SK-N-SH (cell line): ENCODE results near the gene XRCC6. TPM values are rescaled to one million over a fixed set of nuclear protein-coding genes. Genes with fewer than 3 reads are reported as not detected.

Experiments used
- CTCF ChIA-PET: fragments of 300-600, 350-600 bp; formaldehyde crosslinking; extraction: SDS; loops from one replicate; lab custom pipeline; 2021; lab: Yijun Ruan, JAX
- POLR2A ChIA-PET: fragments of 350-600 bp; sonication (Branson Sonifier 250); formaldehyde crosslinking; extraction: SDS; loops from one replicate; lab custom pipeline; 2020; ENCODE audit warnings: antibody characterized with exemption, inconsistent platforms; lab: Yijun Ruan, JAX
- DNase-seq: peaks from one replicate; pipeline ENCODE4 v3.0.0; 2012
- H2AFZ ChIP-seq: fragments of 200-600 bp; sonication (generic); 2 replicates; pipeline ENCODE4 v1.8.1; 2016; ENCODE audit warnings: antibody characterized with exemption, mild to moderate bottlenecking, low read depth
- H3F3A ChIP-seq: fragments of 200-600 bp; sonication (generic); replicated peaks from 2 replicates; pipeline ENCODE3; 2016; ENCODE audit warnings: antibody characterized with exemption, mild to moderate bottlenecking; ENCODE audit not compliant: insufficient read depth
- H3K27ac ChIP-seq, 2 experiments: fragments of 200-500 bp in 1 of 2; fragments of 200-600 bp in 1 of 2; sonication (Bioruptor generic) in 1 of 2; sonication (generic), shearing (Covaris generic) in 1 of 2; 2 replicates each; pipeline versions ENCODE4 v1.5.1 to v1.6.1; 2014 to 2016; ENCODE audit warnings: low read depth in 2 of 2, inconsistent platforms in 1 of 2, low read length in 1 of 2, mild to moderate bottlenecking in 1 of 2, mixed read lengths in 1 of 2
- H3K27me3 ChIP-seq: fragments of 200-600 bp; sonication (generic), shearing (Covaris generic); 2 replicates; pipeline ENCODE4 v1.6.1; 2016; ENCODE audit warnings: mixed run types; ENCODE audit not compliant: insufficient read depth
- H3K36me3 ChIP-seq, 2 experiments: fragments of 200-500 bp in 1 of 2; fragments of 200-600 bp in 1 of 2; sonication (Bioruptor generic) in 1 of 2; sonication (generic) in 1 of 2; replicated peaks in 1 of 2; 2 replicates each; pipeline versions ENCODE3 to v1.5.1; 2014 to 2016; ENCODE audit warnings: low read length in 1 of 2, mild to moderate bottlenecking in 1 of 2; ENCODE audit not compliant: insufficient read depth in 2 of 2, control insufficient read depth in 1 of 2
- H3K4me1 ChIP-seq, 2 experiments: fragments of 200-500 bp in 1 of 2; fragments of 200-600 bp in 1 of 2; sonication (Bioruptor generic) in 1 of 2; sonication (generic), shearing (Covaris generic) in 1 of 2; 2 replicates each; pipeline versions ENCODE4 v1.5.1 to v1.6.1; 2014 to 2016; ENCODE audit warnings: low read depth in 1 of 2, low read length in 1 of 2, mixed run types in 1 of 2; ENCODE audit not compliant: insufficient read depth in 2 of 2, control insufficient read depth in 1 of 2
- H3K4me2 ChIP-seq: fragments of 200-600 bp; sonication (generic), shearing (Covaris generic); 2 replicates; pipeline ENCODE4 v1.6.1; 2017; ENCODE audit warnings: mixed run types
- H3K4me3 ChIP-seq, 2 experiments: fragments of 200-500 bp in 1 of 2; fragments of 200-600 bp in 1 of 2; sonication (Bioruptor generic) in 1 of 2; sonication (generic), shearing (Covaris generic) in 1 of 2; 2 replicates each; pipeline versions ENCODE4 v1.5.1 to v1.8.1; 2014 to 2016; ENCODE audit warnings: low read depth in 2 of 2, inconsistent platforms in 1 of 2, low read length in 1 of 2, mild to moderate bottlenecking in 1 of 2, mixed read lengths in 1 of 2, moderate library complexity in 1 of 2
- H3K79me2 ChIP-seq: fragments of 200-600 bp; sonication (generic); 2 replicates; pipeline ENCODE4 v1.8.1; 2017; ENCODE audit warnings: mild to moderate bottlenecking; ENCODE audit not compliant: insufficient read depth
- H3K9ac ChIP-seq: fragments of 200-600 bp; sonication (generic); 2 replicates; pipeline ENCODE4 v1.6.1; 2017; ENCODE audit warnings: mixed run types
- H3K9me2 ChIP-seq: fragments of 200-600 bp; sonication (generic); 2 replicates; pipeline ENCODE4 v1.6.1; 2017; ENCODE audit warnings: mixed run types
- H3K9me3 ChIP-seq: fragments of 200-600 bp; sonication (generic); 2 replicates; pipeline ENCODE4 v1.6.1; 2017; ENCODE audit warnings: mixed run types, mild to moderate bottlenecking, moderate library complexity
- H4K20me1 ChIP-seq: fragments of 200-600 bp; sonication (generic); 2 replicates; pipeline ENCODE4 v1.6.1; 2017; ENCODE audit warnings: mild to moderate bottlenecking, mixed run types; ENCODE audit not compliant: insufficient read depth
- FOXM1 ChIP-seq: IDR thresholded peaks from 2 replicates; pipeline ENCODE4 v1.4.0; 2012; ENCODE audit warnings: low read depth, mild to moderate bottlenecking
- MXI1 ChIP-seq: IDR thresholded peaks from 2 replicates; pipeline ENCODE4 v1.6.1; 2012; ENCODE audit warnings: mild to moderate bottlenecking, low read depth, low read length, improper control_type of control experiment
- POLR2AphosphoS5 ChIP-seq: IDR thresholded peaks from 2 replicates; pipeline ENCODE4 v1.6.1; 2012; ENCODE audit warnings: low read depth, low read length
- RAD21 ChIP-seq: IDR thresholded peaks from 2 replicates; pipeline ENCODE4 v1.6.1; 2012; ENCODE audit warnings: mild to moderate bottlenecking, low read length
- RFX5 ChIP-seq: IDR thresholded peaks from 2 replicates; pipeline ENCODE4 v1.6.1; 2012; ENCODE audit warnings: mild to moderate bottlenecking, improper control_type of control experiment, low read length
- RXRA ChIP-seq: IDR thresholded peaks from 2 replicates; pipeline ENCODE4 v1.4.0; 2012; ENCODE audit warnings: low read depth, mild to moderate bottlenecking, borderline replicate concordance
- SIN3A ChIP-seq: IDR thresholded peaks from 2 replicates; pipeline ENCODE4 v1.6.1; 2012; ENCODE audit warnings: low read depth, mild to moderate bottlenecking, low read length, moderate library complexity, borderline replicate concordance
- TAF1 ChIP-seq: IDR thresholded peaks from 2 replicates; pipeline ENCODE4 v1.6.1; 2012; ENCODE audit warnings: low read depth, mild to moderate bottlenecking, low read length, moderate library complexity, borderline replicate concordance
- TEAD4 ChIP-seq: IDR thresholded peaks from 2 replicates; pipeline ENCODE4 v1.4.0; 2012; ENCODE audit warnings: mild to moderate bottlenecking, borderline replicate concordance; ENCODE audit not compliant: insufficient read depth
- polyA plus RNA-seq, 3 experiments: library from polyadenylated mRNA; depleted of rRNA; stranded (reverse); fragments of >200 nt; gene quantifications; 2 replicates each; pipeline ENCODE4 v1.2.3, GENCODE V29; 2012
- TF ChIP-seq, protein P1 (sequence below): IDR thresholded peaks from 2 replicates; pipeline ENCODE4 v1.6.1; 2012; ENCODE audit warnings: mild to moderate bottlenecking, low read depth, low read length, moderate library complexity
- TF ChIP-seq, protein P2 (sequence below): IDR thresholded peaks from 2 replicates; pipeline ENCODE4; 2012
- TF ChIP-seq, protein P3 (sequence below): fragments of 150-350 bp; IDR thresholded peaks from 2 replicates; pipeline ENCODE4 v1.6.1; 2016; ENCODE audit warnings: mild to moderate bottlenecking, low read depth, low read length

Gene XRCC6
- polyA plus RNA-seq, 1 of the 3 experiments (the other 2 are of a cell fraction) = 78.1 TPM

DNA sequence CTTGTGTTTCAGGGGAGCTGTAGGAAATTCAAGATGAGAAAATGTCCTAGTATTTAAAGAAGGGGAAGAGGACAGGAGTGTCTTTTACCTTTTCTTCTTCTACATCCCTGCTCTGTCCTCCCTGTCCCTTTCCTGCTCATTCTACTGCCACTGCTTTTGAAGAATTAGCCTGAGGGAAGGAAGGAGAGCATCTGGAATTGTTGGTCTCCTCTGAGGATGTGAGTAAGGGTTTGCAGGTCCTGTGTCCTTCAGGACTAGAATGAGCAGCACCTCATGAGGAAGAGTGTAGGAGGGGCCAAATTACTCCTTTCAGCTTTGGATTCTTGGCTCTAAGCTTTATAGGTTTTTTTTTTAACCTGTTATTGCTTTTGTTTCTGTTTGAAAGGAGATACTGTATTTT is 43.4 kb downstream of the XRCC6 start:
- no peaks in the 10 kb centered on the region for H3K9me2 ChIP-seq
- no peak overlapping the region for H3K9ac ChIP-seq
- H3K36me3 ChIP-seq = peaks cover 7 to 19% of the 10 kb centered on the region in 2 experiments
- no peak overlapping the region for H3K27ac ChIP-seq
- DNase-seq = no peak
- H4K20me1 ChIP-seq = no peaks in the 10 kb centered on the region
- H3F3A ChIP-seq = peaks cover 18% of the 10 kb centered on the region
- no peak overlapping the region for H2AFZ ChIP-seq
- H3K4me3 ChIP-seq = no peak overlapping the region
- no peaks in the 10 kb centered on the region for H3K27me3 ChIP-seq
- TF ChIP-seq MXI1 = no peak
- no peak for TF ChIP-seq RAD21
- no peak for TF ChIP-seq FOXM1
- TF ChIP-seq, protein P1, sequence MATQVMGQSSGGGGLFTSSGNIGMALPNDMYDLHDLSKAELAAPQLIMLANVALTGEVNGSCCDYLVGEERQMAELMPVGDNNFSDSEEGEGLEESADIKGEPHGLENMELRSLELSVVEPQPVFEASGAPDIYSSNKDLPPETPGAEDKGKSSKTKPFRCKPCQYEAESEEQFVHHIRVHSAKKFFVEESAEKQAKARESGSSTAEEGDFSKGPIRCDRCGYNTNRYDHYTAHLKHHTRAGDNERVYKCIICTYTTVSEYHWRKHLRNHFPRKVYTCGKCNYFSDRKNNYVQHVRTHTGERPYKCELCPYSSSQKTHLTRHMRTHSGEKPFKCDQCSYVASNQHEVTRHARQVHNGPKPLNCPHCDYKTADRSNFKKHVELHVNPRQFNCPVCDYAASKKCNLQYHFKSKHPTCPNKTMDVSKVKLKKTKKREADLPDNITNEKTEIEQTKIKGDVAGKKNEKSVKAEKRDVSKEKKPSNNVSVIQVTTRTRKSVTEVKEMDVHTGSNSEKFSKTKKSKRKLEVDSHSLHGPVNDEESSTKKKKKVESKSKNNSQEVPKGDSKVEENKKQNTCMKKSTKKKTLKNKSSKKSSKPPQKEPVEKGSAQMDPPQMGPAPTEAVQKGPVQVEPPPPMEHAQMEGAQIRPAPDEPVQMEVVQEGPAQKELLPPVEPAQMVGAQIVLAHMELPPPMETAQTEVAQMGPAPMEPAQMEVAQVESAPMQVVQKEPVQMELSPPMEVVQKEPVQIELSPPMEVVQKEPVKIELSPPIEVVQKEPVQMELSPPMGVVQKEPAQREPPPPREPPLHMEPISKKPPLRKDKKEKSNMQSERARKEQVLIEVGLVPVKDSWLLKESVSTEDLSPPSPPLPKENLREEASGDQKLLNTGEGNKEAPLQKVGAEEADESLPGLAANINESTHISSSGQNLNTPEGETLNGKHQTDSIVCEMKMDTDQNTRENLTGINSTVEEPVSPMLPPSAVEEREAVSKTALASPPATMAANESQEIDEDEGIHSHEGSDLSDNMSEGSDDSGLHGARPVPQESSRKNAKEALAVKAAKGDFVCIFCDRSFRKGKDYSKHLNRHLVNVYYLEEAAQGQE = no peak
- TF ChIP-seq SIN3A = no peak
- no peak for TF ChIP-seq TAF1
- TF ChIP-seq RXRA = no peak
- no peak for TF ChIP-seq TEAD4
- TF ChIP-seq, protein P2, sequence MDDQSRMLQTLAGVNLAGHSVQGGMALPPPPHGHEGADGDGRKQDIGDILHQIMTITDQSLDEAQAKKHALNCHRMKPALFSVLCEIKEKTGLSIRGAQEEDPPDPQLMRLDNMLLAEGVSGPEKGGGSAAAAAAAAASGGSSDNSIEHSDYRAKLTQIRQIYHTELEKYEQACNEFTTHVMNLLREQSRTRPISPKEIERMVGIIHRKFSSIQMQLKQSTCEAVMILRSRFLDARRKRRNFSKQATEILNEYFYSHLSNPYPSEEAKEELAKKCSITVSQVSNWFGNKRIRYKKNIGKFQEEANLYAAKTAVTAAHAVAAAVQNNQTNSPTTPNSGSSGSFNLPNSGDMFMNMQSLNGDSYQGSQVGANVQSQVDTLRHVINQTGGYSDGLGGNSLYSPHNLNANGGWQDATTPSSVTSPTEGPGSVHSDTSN = no peak
- no peak for TF ChIP-seq POLR2AphosphoS5
- TF ChIP-seq, protein P3, sequence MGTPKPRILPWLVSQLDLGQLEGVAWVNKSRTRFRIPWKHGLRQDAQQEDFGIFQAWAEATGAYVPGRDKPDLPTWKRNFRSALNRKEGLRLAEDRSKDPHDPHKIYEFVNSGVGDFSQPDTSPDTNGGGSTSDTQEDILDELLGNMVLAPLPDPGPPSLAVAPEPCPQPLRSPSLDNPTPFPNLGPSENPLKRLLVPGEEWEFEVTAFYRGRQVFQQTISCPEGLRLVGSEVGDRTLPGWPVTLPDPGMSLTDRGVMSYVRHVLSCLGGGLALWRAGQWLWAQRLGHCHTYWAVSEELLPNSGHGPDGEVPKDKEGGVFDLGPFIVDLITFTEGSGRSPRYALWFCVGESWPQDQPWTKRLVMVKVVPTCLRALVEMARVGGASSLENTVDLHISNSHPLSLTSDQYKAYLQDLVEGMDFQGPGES = no peak
- no peak for TF ChIP-seq RFX5
- ChIA-PET CTCF (interaction anchor here (1.9 kb wide), 1 partner anchor 11 kb away, joined by 7 read pairs; no protein-coding TSS in a partner anchor), POLR2A (no interaction called here)
- peaks cover 2 to 4% of the 10 kb centered on the region in 2 experiments; a peak in 2 of 4 replicates for H3K4me1 ChIP-seq
- no peaks in the 10 kb centered on the region for H3K9me3 ChIP-seq
- H3K4me2 ChIP-seq = no peak overlapping the region
- no peaks in the 10 kb centered on the region for H3K79me2 ChIP-seq
